Panc1 (cell line): Measurements from ENCODE around the gene OAS2. TPM values are rescaled to one million over a fixed set of nuclear protein-coding genes. Genes with fewer than 3 reads are reported as not detected.

ENCODE experiments used
- ATAC-seq: fragments of 200-7000 bp; cut with Tn5 transposase; 2 replicates; pipeline ENCODE4 v1.9.1; 2020; ENCODE audit warnings: mild to moderate bottlenecking, moderate library complexity
- BruUV-seq: library from RNA; stranded (reverse); fragments of 400-500 nt; replicated peaks from 2 replicates; lab custom pipeline; 2021; lab: Mats Ljungman, UMichigan
- CTCF ChIA-PET: fragments of 300-600 bp; sonication (Branson Sonifier 250); formaldehyde crosslinking; loops from one replicate; lab custom pipeline; 2022; ENCODE audit warnings: antibody characterized with exemption; lab: Charles Lee
- POLR2A ChIA-PET: fragments of 300-600 bp; sonication (Branson Sonifier 250); formaldehyde crosslinking; loops from one replicate; lab custom pipeline; 2022; ENCODE audit warnings: antibody characterized with exemption; lab: Charles Lee
- DNase-seq: peaks from one replicate; pipeline ENCODE4 v3.0.0-alpha.2; 2010; ENCODE audit warnings: low read depth, low spot score
- H3K27ac ChIP-seq: 2 replicates; pipeline ENCODE4 v1.5.1; 2011; ENCODE audit warnings: mild to moderate bottlenecking, low read length, inconsistent platforms
- H3K27me3 ChIP-seq: fragments of 200-500 bp; sonication (Bioruptor generic); 2 replicates; pipeline ENCODE4 v1.6.0; 2014; ENCODE audit warnings: low read length, inconsistent platforms; ENCODE audit not compliant: control insufficient read depth, insufficient read depth
- H3K36me3 ChIP-seq: fragments of 200-500 bp; sonication (Bioruptor generic); 2 replicates; pipeline ENCODE4 v1.5.1; 2014; ENCODE audit warnings: inconsistent platforms, mild to moderate bottlenecking, low read length, moderate library complexity; ENCODE audit not compliant: control insufficient read depth, insufficient read depth
- H3K4me1 ChIP-seq: 2 replicates; pipeline ENCODE4 v1.5.1; 2011; ENCODE audit warnings: inconsistent platforms, mild to moderate bottlenecking, low read length, moderate library complexity; ENCODE audit not compliant: control insufficient read depth, insufficient read depth
- H3K4me3 ChIP-seq, 2 experiments: 2 replicates each; pipeline ENCODE4 v1.5.1; 2011 to 2012; ENCODE audit warnings: low read depth in 2 of 2, low read length in 2 of 2, mild to moderate bottlenecking in 2 of 2, inconsistent platforms in 1 of 2, moderate library complexity in 1 of 2
- H3K9me3 ChIP-seq: fragments of 200-500 bp; sonication (Bioruptor generic); 2 replicates; pipeline ENCODE4 v1.5.1; 2014; ENCODE audit warnings: low read depth, mild to moderate bottlenecking, inconsistent platforms, low read length, moderate library complexity; ENCODE audit not compliant: control insufficient read depth, insufficient read depth
- CTCF ChIP-seq: fragments of 450-650 bp; IDR thresholded peaks from 2 replicates; pipeline ENCODE4 v1.5.1; 2017; ENCODE audit warnings: mild to moderate bottlenecking
- POLR2AphosphoS5 ChIP-seq: IDR thresholded peaks from 2 replicates; pipeline ENCODE4 v1.6.1; 2012; ENCODE audit warnings: mild to moderate bottlenecking, low read depth, low read length, moderate library complexity
- SIN3A ChIP-seq: IDR thresholded peaks from 2 replicates; pipeline ENCODE4 v1.6.1; 2012; ENCODE audit warnings: low read depth, mild to moderate bottlenecking, low read length, moderate library complexity, borderline replicate concordance; ENCODE audit not compliant: insufficient read depth
- TCF7L2 ChIP-seq: IDR thresholded peaks from 2 replicates; pipeline ENCODE4 v1.6.1; 2011; ENCODE audit warnings: mild to moderate bottlenecking, low read depth, low read length, inconsistent platforms
- in situ Hi-C: cut with HindIII; loops from 2 replicates; pipeline ENCODE4 v1.10.0; 2016; ENCODE audit warnings: low sequenced_read_pairs, low pct_unique_long_range_greater_than_20kb
- intact Hi-C: fragments of 100-400 bp; cut with micrococcal nuclease; formaldehyde crosslinking; loops from one replicate; pipeline ENCODE4 v1.10.0; 2022; ENCODE audit not compliant: unreplicated experiment
- total RNA-seq: library from RNA; stranded (reverse); gene quantifications from one replicate; pipeline ENCODE4 v1.2.1, GENCODE V29; 2021; ENCODE audit not compliant: unreplicated experiment
- TF ChIP-seq, protein P1 (sequence below), 2 experiments: IDR thresholded peaks; 2 replicates each; pipeline ENCODE4 v1.6.1; 2011 to 2012; ENCODE audit warnings: low read depth in 2 of 2, control low read depth in 1 of 2, low read length in 1 of 2, mild to moderate bottlenecking in 1 of 2, moderate library complexity in 1 of 2; ENCODE audit not compliant: insufficient read depth in 1 of 2

The OAS2 gene
- total RNA-seq, 1 experiment from 2014 or later = 2.7 TPM

- ATAC-seq (no peak), DNase-seq (no peak)
- Histone ChIP-seq H3K27me3 (peaks cover 9% of the 10 kb centered on the region), H3K27ac (no peak overlapping the region), H3K9me3 (no peaks in the 10 kb centered on the region), H3K4me1 (no peaks in the 10 kb centered on the region), H3K36me3 (no peaks in the 10 kb centered on the region), H3K4me3 (no peak overlapping the region)
- TF ChIP-seq CTCF = no peak
- no peak for TF ChIP-seq TCF7L2
- TF ChIP-seq, protein P1, sequence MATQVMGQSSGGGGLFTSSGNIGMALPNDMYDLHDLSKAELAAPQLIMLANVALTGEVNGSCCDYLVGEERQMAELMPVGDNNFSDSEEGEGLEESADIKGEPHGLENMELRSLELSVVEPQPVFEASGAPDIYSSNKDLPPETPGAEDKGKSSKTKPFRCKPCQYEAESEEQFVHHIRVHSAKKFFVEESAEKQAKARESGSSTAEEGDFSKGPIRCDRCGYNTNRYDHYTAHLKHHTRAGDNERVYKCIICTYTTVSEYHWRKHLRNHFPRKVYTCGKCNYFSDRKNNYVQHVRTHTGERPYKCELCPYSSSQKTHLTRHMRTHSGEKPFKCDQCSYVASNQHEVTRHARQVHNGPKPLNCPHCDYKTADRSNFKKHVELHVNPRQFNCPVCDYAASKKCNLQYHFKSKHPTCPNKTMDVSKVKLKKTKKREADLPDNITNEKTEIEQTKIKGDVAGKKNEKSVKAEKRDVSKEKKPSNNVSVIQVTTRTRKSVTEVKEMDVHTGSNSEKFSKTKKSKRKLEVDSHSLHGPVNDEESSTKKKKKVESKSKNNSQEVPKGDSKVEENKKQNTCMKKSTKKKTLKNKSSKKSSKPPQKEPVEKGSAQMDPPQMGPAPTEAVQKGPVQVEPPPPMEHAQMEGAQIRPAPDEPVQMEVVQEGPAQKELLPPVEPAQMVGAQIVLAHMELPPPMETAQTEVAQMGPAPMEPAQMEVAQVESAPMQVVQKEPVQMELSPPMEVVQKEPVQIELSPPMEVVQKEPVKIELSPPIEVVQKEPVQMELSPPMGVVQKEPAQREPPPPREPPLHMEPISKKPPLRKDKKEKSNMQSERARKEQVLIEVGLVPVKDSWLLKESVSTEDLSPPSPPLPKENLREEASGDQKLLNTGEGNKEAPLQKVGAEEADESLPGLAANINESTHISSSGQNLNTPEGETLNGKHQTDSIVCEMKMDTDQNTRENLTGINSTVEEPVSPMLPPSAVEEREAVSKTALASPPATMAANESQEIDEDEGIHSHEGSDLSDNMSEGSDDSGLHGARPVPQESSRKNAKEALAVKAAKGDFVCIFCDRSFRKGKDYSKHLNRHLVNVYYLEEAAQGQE (IDR thresholded peaks at IDR 0.05; ENCODE audit: insufficient read depth in 1 of 2, low read depth in 2 of 2, low read length in 1 of 2) = no peak
- TF ChIP-seq SIN3A = no peak
- TF ChIP-seq POLR2AphosphoS5 = no peak
- in situ Hi-C loops = no loop called here
- intact Hi-C loops = loop anchor here (10.0 kb wide), 1 partner anchor 156 kb away; no protein-coding TSS in a partner anchor
- BruUV-seq = no TSS peak
- POLR2A ChIA-PET = no interaction called here
- CTCF ChIA-PET = no interaction called here
Measured at GRCh38 chr12:112998987-112999767, 20.9 kb downstream of the OAS2 start.

- no peaks in the 10 kb centered on the region for H3K36me3 ChIP-seq
- in situ Hi-C loops = no loop called here
- H3K27ac ChIP-seq = no peak overlapping the region
- DNase-seq (no peak), ATAC-seq (no peak)
- no peaks in the 10 kb centered on the region for H3K9me3 ChIP-seq
- intact Hi-C loops = no loop called here
- H3K4me3 ChIP-seq = no peak overlapping the region
- H3K27me3 ChIP-seq = peaks cover 13% of the 10 kb centered on the region
- no peaks in the 10 kb centered on the region for H3K4me1 ChIP-seq
- no TSS peak for BruUV-seq
- CTCF ChIA-PET = no interaction called here
- POLR2A ChIA-PET = no interaction called here
- no peak for TF ChIP-seq SIN3A
- TF ChIP-seq POLR2AphosphoS5 = no peak
- no peak for TF ChIP-seq CTCF
- TF ChIP-seq TCF7L2 = no peak
- TF ChIP-seq, protein P1 (IDR thresholded peaks at IDR 0.05; ENCODE audit: insufficient read depth in 1 of 2, low read depth in 2 of 2, low read length in 1 of 2) = no peak
Measured at GRCh38 chr12:113000433-113000832, 22.1 kb downstream of the OAS2 start.
